Stimulated activated CD8-positive, alpha-beta memory T cell treated with anti-CD3 and anti-CD28 coated beads, Interleukin-7, amount 100 ng/mL, for 48 hours (primary cell): Measurements from ENCODE around the gene TMPRSS6.

Experiments
- DNase-seq, 2 donors: peaks; one replicate each; pipeline ENCODE4 v3.0.0-alpha.2; 2020; ENCODE audit warnings: low read depth in 1 of 2; ENCODE audit errors: extremely low read depth in 1 of 2

The TMPRSS6 gene

GRCh38 chr22:37069719-37070118, 39.8 kb downstream of the TMPRSS6 start:
- no peak for DNase-seq

GRCh38 chr22:37069319-37069718, 40.2 kb downstream of the TMPRSS6 start:
- DNase-seq = no peak

- no peak for DNase-seq
These were observed 40.7 kb downstream of the TMPRSS6 start for GRCh38 chr22:37068859-37069258.

GRCh38 chr22:37067428-37067827, 42.1 kb downstream of the TMPRSS6 start:
- no peak for DNase-seq

- no peak for DNase-seq
These were observed 43.6 kb downstream of the TMPRSS6 start for GRCh38 chr22:37065961-37066360.

GRCh38 chr22:37065180-37065579, 44.3 kb downstream of the TMPRSS6 start:
- DNase-seq = no peak

GRCh38 chr22:37064553-37064952, 45.0 kb downstream of the TMPRSS6 start:
- DNase-seq = no peak

GRCh38 chr22:37063431-37064420, 45.8 kb downstream of the TMPRSS6 start:
- DNase-seq = no peak

GRCh38 chr22:37062702-37063381, 46.7 kb downstream of the TMPRSS6 start:
- no peak for DNase-seq

- DNase-seq = peak in 1 of 2 donors; percentile 14
These were observed 47.2 kb downstream of the TMPRSS6 start for GRCh38 chr22:37062376-37062675.

GRCh38 chr22:37061611-37062375, 47.7 kb downstream of the TMPRSS6 start:
- no peak for DNase-seq

- DNase-seq = peak; percentile 58 to 79
These were observed 48.5 kb downstream of the TMPRSS6 start for GRCh38 chr22:37060801-37061610.

- DNase-seq = peak in 1 of 2 donors; percentile 28
These were observed 49.5 kb downstream of the TMPRSS6 start for GRCh38 chr22:37059876-37060449.

GRCh38 chr22:37058917-37059701, 50.4 kb downstream of the TMPRSS6 start:
- no peak for DNase-seq

- DNase-seq = no peak
These were observed 51.6 kb downstream of the TMPRSS6 start for GRCh38 chr22:37057796-37058510.

GRCh38 chr22:37057226-37057625, 52.3 kb downstream of the TMPRSS6 start:
- DNase-seq = no peak

GRCh38 chr22:37056246-37056645, 53.3 kb downstream of the TMPRSS6 start:
- no peak for DNase-seq

GRCh38 chr22:37054600-37055365, 54.7 kb downstream of the TMPRSS6 start:
- no peak for DNase-seq
